H54 (cell line): ENCODE measurements around the gene PSG2.
"Not testable (repeated sequence)": the region's sequence is repeated elsewhere in the genome, so short reads cannot be mapped to it uniquely, and the experiment has no call there.

Experiments used
- DNase-seq: peaks from one replicate; pipeline ENCODE4 v3.0.0; 2011; ENCODE audit warnings: low spot score, mixed read lengths; ENCODE audit not compliant: insufficient read length
- FAIRE-seq: peaks from 3 replicates; lab custom pipeline; 2011; peaks lifted over from hg19 to GRCh38; lab: Jason Lieb, UNC
- POLR2A ChIP-seq: IDR thresholded peaks from 2 replicates; pipeline ENCODE4 v1.6.1; 2011; ENCODE audit warnings: low read depth, mild to moderate bottlenecking, low read length

Gene PSG2

GRCh38 chr19:43082601-43083000 lies at the start of gene PSG2:
TSS of gene PSG2 (minus strand) at chr19:43082701. CDS start at chr19:43082569, 132 bp downstream.
- DNase-seq, FAIRE-seq: not testable (repeated sequence)

DNA sequence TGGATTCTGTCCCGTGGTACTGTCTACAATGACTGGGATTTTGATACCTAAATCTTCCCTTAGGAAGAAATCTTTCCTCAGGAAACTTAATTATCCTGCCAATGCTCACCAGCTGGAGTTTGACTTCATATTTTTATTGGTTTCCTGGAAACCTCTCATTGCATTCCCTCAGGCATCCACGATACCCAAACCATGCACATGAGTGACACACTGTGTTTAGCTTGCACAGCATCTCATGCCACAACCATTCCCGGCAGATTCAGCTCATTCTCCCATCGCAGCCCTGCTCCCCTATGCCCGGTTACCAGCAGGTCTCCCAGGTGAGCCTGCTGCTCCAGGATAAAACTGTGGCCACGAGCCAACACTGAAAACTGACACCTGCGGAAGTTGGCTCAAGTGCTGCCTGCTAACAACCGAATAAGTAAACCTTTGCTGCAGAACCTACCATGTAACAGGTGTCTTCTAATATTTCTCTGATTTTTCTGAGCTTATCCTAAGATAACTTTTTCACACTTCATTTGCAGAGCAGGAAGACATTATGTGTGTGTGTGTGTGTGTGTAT lies 48.9 kb upstream of the PSG2 start:
- not testable (repeated sequence) for FAIRE-seq, DNase-seq

DNA sequence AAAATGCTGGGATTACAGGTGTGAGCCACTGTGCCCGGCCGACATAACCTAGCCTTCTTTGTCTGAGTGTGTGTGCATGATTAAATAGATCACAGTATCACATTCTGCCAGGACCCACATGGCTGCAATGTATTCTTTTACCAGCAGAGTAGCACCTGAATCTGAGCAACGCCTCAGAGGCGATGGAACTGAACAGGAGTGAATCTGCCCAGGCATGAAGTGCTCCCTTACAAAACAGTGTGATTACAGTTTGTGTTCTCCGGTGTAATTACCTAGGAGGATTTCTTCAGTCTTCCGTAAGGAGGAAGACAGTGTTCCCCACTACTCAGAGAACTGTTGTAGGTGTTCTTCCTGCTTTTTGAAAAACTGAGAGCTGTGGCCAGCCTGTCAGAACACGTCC lies 46.7 kb upstream of the PSG2 start:
- not testable (repeated sequence) for FAIRE-seq, DNase-seq

- not testable (repeated sequence) for DNase-seq
- FAIRE-seq, result peak; percentile 72
Observed at GRCh38 chr19:43127336-43127735, 44.8 kb upstream of the PSG2 start.

GRCh38 chr19:43126720-43127119 lies 44.2 kb upstream of the PSG2 start:
- no peak for DNase-seq
- no peak for TF ChIP-seq POLR2A
- no peak for FAIRE-seq

DNA sequence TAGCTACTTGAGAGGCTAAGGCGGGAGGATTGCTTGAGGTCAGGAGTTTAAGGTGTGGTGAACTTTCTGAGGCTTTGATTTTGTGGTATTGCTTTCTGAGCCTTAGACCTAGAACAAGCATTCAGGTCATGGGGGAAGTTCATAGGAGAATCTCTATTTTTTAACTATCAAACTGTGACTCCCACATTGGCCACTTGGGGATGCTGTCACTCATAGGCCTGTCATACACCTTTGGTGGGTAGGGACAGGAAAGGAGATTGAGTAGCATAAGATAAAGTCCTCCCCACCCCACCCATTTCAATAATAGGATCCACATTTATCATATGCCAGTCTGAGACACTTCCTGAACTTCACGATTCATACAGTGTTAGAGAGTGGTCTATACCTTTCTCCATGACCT lies 41.9 kb upstream of the PSG2 start:
- DNase-seq, result no peak
- no peak for FAIRE-seq
- TF ChIP-seq POLR2A, result no peak

DNA sequence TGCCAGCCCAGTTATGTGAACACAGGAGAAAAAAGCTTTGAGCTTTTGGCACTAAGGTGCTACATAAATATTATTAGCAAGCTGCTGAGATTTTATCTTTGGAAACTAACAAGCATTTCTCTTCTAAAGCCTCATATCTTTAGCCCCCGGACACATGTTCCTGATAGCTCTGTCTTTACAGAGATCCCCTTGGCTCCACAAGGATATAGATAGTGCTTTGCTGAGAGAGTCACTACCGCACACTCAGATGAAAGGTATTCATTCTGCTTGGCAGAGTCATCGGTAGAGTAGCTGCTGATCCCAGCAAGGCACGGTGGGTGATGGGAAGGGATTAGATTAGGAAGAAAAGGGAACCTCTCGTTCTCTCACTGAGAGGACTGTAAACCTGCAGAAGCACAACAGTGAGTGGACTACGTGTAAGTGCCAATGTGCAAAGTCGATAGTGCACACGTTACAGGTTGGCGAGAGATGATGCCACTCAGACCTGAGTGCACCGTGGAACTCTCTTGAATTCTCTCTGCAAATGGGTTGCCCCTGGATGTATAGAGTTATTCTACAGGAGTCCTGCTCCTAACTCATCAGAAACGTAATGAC lies 38.0 kb upstream of the PSG2 start:
- DNase-seq (peak; percentile 41), FAIRE-seq (peak; percentile 96)

DNA sequence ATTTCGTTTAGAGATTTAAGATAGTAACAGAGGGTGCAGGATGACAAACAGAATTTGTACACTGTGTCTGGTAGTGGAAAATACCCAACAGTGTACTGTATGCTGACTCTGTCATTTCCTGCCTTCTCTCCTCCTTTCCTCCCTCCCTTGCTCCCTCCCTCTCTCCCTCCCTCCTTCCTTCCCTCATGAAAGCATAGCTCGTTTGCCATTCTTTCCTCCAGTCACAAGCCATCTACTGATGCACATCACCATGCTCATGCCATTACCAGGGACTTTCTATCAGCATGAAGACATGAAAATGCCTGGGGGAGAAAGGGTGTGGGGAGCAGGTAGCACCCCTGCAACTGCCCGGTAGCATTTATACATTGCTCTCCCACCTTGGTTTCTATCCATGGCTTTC lies 37.0 kb upstream of the PSG2 start:
- DNase-seq, result not testable (repeated sequence)
- FAIRE-seq, result peak; percentile 86

GRCh38 chr19:43116421-43116820 lies 33.9 kb upstream of the PSG2 start:
- FAIRE-seq, DNase-seq: not testable (repeated sequence)

GRCh38 chr19:43115548-43115947 lies 33.0 kb upstream of the PSG2 start:
- not testable (repeated sequence) for FAIRE-seq, DNase-seq

DNA sequence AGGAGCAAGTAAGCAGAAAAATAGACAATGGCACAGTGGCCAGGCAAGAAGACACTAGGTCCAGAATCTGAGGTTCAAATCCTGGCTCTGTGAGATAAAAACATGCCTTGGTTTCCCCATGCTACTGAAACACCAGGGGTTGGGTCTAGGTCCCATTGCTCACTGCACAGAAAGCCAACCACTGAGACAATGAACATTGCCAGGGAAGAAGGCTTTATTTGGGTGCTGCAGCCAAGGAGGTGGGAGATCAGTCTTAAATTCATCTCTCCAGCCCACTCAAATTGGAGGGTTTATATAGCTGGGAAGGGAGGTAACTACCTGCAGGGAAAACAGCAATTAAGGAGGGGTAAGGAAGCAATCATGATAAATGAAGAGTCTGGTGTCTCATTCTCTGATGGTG lies 32.6 kb upstream of the PSG2 start:
- FAIRE-seq, result not testable (repeated sequence)

DNA sequence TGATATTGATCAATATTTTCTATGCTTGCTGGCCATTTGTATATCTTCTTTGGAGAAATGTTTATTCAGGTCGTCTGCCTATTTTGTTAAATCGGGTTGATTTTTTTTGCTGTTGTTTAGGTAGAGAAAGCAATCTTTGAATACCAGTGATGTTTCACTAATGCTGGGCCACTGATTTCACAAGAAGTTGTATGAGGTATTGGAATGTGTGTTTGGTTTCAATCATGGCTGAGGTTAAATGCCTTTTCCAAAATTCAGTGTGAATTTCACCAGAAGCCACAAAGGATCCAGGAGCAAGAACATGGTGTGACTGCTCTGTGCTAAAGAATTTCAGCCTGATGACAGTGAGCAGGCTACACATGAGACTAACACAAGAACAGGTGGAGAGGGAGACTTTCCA lies 32.1 kb upstream of the PSG2 start:
- not testable (repeated sequence) for FAIRE-seq, DNase-seq

More for the DNA sequence above, 32.6 kb upstream of the PSG2 start:
- DNase-seq, result not testable (repeated sequence)

- DNase-seq, result not testable (repeated sequence)
Observed at GRCh38 chr19:43107401-43107800, 24.9 kb upstream of the PSG2 start.

DNA sequence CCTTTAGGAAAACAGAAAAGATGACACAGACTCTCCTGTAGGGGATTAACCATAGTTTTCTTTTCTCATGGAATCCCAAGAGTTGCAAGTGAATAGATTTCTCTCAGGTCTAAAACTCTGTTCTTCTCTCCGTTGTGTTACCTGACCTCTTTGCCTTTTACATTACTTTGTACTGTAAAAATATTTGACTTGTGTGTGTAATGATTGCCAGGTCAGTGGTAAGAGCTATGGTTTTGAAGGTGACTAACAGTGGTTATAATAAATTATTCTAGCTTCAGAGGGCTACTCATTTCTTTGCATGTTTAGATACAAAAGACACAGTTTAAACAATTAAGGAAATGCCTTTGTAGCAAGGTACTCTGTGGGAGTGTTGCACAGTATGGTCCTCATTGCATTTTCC lies 23.0 kb upstream of the PSG2 start:
- no peak for TF ChIP-seq POLR2A
- DNase-seq, result no peak
- FAIRE-seq, result peak; percentile 76

More at GRCh38 chr19:43107401-43107800, 24.9 kb upstream of the PSG2 start:
- not testable (repeated sequence) for FAIRE-seq

GRCh38 chr19:43104215-43104850 lies 21.8 kb upstream of the PSG2 start:
- DNase-seq, result not testable (repeated sequence)
- peak; percentile 97 for FAIRE-seq

GRCh38 chr19:43101950-43102349 lies 19.4 kb upstream of the PSG2 start:
- FAIRE-seq, result peak; percentile 76
- TF ChIP-seq POLR2A, result no peak
- DNase-seq, result no peak

- not testable (repeated sequence) for DNase-seq, FAIRE-seq
Observed at GRCh38 chr19:43098416-43098815, 15.9 kb upstream of the PSG2 start.

DNA sequence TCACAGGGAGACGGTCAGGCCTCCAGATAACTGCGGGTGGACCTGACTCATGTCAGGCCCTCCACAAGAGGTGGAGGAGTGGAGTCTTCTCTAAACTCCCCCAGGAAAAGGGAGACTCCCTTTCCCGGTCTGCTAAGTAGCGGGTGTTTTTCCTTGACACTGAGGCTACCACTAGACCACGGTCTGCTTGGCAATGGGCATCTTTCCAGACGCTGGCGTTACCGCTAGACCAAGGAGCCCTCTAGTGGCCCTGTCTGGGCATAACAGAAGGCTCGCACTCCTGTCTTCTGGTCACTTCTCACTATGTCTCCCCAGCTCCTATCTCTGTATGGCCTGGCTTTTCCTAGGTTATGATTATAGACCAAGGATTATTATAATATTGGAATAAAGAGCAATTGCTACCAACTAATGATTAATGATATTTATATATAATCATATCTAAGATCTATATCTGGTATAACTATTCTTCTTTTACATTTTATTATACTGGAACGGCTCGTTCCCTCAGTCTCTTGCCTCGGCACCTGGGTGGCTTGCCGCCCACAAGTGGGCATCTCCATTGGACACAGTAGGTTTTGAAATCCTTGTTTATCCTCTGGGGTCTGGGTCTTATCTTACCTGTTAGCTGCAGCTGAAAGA lies 5.3 kb upstream of the PSG2 start:
- FAIRE-seq, DNase-seq: not testable (repeated sequence)

- FAIRE-seq, DNase-seq: not testable (repeated sequence)
Observed at GRCh38 chr19:43085796-43086530, 3.5 kb upstream of the PSG2 start.
